Measurements from ENCODE around the gene MAP3K6. TPM values are rescaled to one million over a fixed set of nuclear protein-coding genes. Genes with fewer than 3 reads are reported as not detected.

The MAP3K6 gene
- total and polyA plus RNA-seq, 3 donors from 2014 or later = 18.4 to 31.7 (median 18.8) TPM

- Histone ChIP-seq H3K9me3 (no peaks in the 10 kb centered on the region), H3K4me1 (no peaks in the 10 kb centered on the region), H3K4me3 (no peak overlapping the region), H3K36me3 (ENCODE audit: low read depth, missing control alignments) (no peaks in the 10 kb centered on the region), H3K27ac (no peak overlapping the region), H3K27me3 (no peaks in the 10 kb centered on the region)
- DNase-seq = no peak
- WGBS, 2 donors = 79 to 85% methylated on average over 3 of the region's 3 CpGs
- intact Hi-C loops (cut with DNase I; ENCODE audit: low total_unique reads) = no loop called here
- TF ChIP-seq POLR2A (IDR thresholded peaks at IDR 0.05) (no peak), CTCF (IDR thresholded peaks at IDR 0.05) (no peak)
Measured at GRCh38 chr1:27314169-27314568, 52.6 kb downstream of the MAP3K6 start.

- Histone ChIP-seq H3K4me3 (no peak overlapping the region), H3K27ac (no peak overlapping the region)
- intact Hi-C loops (cut with DNase I; ENCODE audit: low total_unique reads) = no loop called here
Measured at GRCh38 chr1:27307874-27308598, 58.7 kb downstream of the MAP3K6 start.

GRCh38 chr1:27306892-27307761, 59.6 kb downstream of the MAP3K6 start:
- no peaks in the 10 kb centered on the region for H3K27me3 ChIP-seq
- 83 to 89% methylated on average over 11 of the region's 11 CpGs for WGBS, 2 donors
- H3K27ac ChIP-seq = no peak overlapping the region
- H3K4me3 ChIP-seq = no peak overlapping the region
- intact Hi-C loops (cut with DNase I; ENCODE audit: low total_unique reads) = no loop called here
- no peaks in the 10 kb centered on the region for H3K36me3 ChIP-seq (ENCODE audit: low read depth, missing control alignments)
- DNase-seq = no peak
- no peaks in the 10 kb centered on the region for H3K9me3 ChIP-seq
- H3K4me1 ChIP-seq = no peaks in the 10 kb centered on the region
- TF ChIP-seq CTCF (IDR thresholded peaks at IDR 0.05) (no peak), POLR2A (IDR thresholded peaks at IDR 0.05) (no peak)

More at GRCh38 chr1:27307874-27308598, 58.7 kb downstream of the MAP3K6 start:
- Histone ChIP-seq H3K27me3 (no peaks in the 10 kb centered on the region), H3K4me1 (no peaks in the 10 kb centered on the region), H3K36me3 (ENCODE audit: low read depth, missing control alignments) (no peaks in the 10 kb centered on the region), H3K9me3 (no peaks in the 10 kb centered on the region)
- no peak for DNase-seq
- 89 to 91% methylated on average over 6 of the region's 6 CpGs for WGBS, 2 donors
- TF ChIP-seq POLR2A (IDR thresholded peaks at IDR 0.05) (no peak), CTCF (IDR thresholded peaks at IDR 0.05) (no peak)

- intact Hi-C loops (cut with DNase I; ENCODE audit: low total_unique reads) = no loop called here
- DNase-seq = no peak
- TF ChIP-seq POLR2A (IDR thresholded peaks at IDR 0.05) = no peak
- TF ChIP-seq CTCF (IDR thresholded peaks at IDR 0.05) = no peak
- Histone ChIP-seq H3K27ac (no peak overlapping the region), H3K4me3 (no peak overlapping the region), H3K4me1 (no peaks in the 10 kb centered on the region), H3K27me3 (no peaks in the 10 kb centered on the region), H3K9me3 (no peaks in the 10 kb centered on the region), H3K36me3 (ENCODE audit: low read depth, missing control alignments) (no peaks in the 10 kb centered on the region)
- 91 to 92% methylated on average over 11 of the region's 11 CpGs for WGBS, 2 donors
Measured at GRCh38 chr1:27306071-27306470, 60.7 kb downstream of the MAP3K6 start.

Small RNA genes lying within 50 kb of the gene (small RNA-seq; reads per million reads assigned to genes)
- gene RNU6-48P = 0 reads per million in 2 donors

Other genes starting within 250 kb of the MAP3K6 start
- 10 to 100 TPM; 16.8 to 26.4 TPM for gene SLC9A1, start 211.8 kb downstream of the MAP3K6 start, total RNA-seq
- gene SLC9A1, start 211.8 kb downstream of the MAP3K6 start, polyA plus RNA-seq (ENCODE audit: insufficient read depth, low read depth, low replicate concordance) = 33.5 TPM
- gene WDTC1, start 132.3 kb downstream of the MAP3K6 start, total RNA-seq = 10 to 100 TPM; 61.4 to 69.5 TPM
- 142 TPM for gene WDTC1, start 132.3 kb downstream of the MAP3K6 start, polyA plus RNA-seq (ENCODE audit: insufficient read depth, low read depth, low replicate concordance)
- 10 to 100 TPM; 41.4 to 67.5 TPM for gene TMEM222, start 44.8 kb downstream of the MAP3K6 start, total RNA-seq
- 81.6 TPM for gene TMEM222, start 44.8 kb downstream of the MAP3K6 start, polyA plus RNA-seq (ENCODE audit: insufficient read depth, low read depth, low replicate concordance)
- 1 to 10 TPM; 2.3 to 5.4 TPM for gene SYTL1, start 24.9 kb downstream of the MAP3K6 start, total RNA-seq
- 6.0 TPM for gene SYTL1, start 24.9 kb downstream of the MAP3K6 start, polyA plus RNA-seq (ENCODE audit: insufficient read depth, low read depth, low replicate concordance)
- 1 to 10 TPM; 3.6 to 6.9 TPM for gene FCN3, start 7.9 kb upstream of the MAP3K6 start, total RNA-seq
- gene FCN3, start 7.9 kb upstream of the MAP3K6 start, polyA plus RNA-seq (ENCODE audit: insufficient read depth, low read depth, low replicate concordance) = 0.54 TPM
- gene CD164L2, start 16.4 kb upstream of the MAP3K6 start, total RNA-seq = 1 to 10 TPM in 1 of 2 donors, under 1 TPM in 1; 0.24 to 1.5 TPM
- 0.76 TPM for gene CD164L2, start 16.4 kb upstream of the MAP3K6 start, polyA plus RNA-seq (ENCODE audit: insufficient read depth, low read depth, low replicate concordance)
- gene GPR3, start 25.7 kb upstream of the MAP3K6 start, total RNA-seq = under 1 TPM; 0.12 to 0.47 TPM
- gene GPR3, start 25.7 kb upstream of the MAP3K6 start, polyA plus RNA-seq (ENCODE audit: insufficient read depth, low read depth, low replicate concordance) = 0.20 TPM
- gene WASF2, start 123.2 kb upstream of the MAP3K6 start, total RNA-seq = 10 to 100 TPM; 57.8 to 58.0 TPM
- gene WASF2, start 123.2 kb upstream of the MAP3K6 start, polyA plus RNA-seq (ENCODE audit: insufficient read depth, low read depth, low replicate concordance) = 128 TPM
- gene AHDC1, start 237.2 kb upstream of the MAP3K6 start, total RNA-seq = 10 to 100 TPM; 73.7 to 86.8 TPM
- 32.5 TPM for gene AHDC1, start 237.2 kb upstream of the MAP3K6 start, polyA plus RNA-seq (ENCODE audit: insufficient read depth, low read depth, low replicate concordance)

All from testis (tissue), 3 donors.